A549 treated with AZD9567 at 1 μM for 4 hours (cell line): Measurements from ENCODE around the gene ZFP36. TPM values are rescaled to one million over a fixed set of nuclear protein-coding genes. Genes with fewer than 3 reads are reported as not detected.

Source experiments
- total RNA-seq: library from RNA; stranded (reverse); fragments of 200-300 nt; extraction: Qiagen RNA extraction; gene quantifications from 5 replicates; pipeline ENCODE4 v1.2.3, GENCODE V29; 2022; ENCODE audit not compliant: insufficient read depth

Gene ZFP36
- total RNA-seq, result 166 to 245 TPM (median 209 TPM) in 5 replicates

DNA sequence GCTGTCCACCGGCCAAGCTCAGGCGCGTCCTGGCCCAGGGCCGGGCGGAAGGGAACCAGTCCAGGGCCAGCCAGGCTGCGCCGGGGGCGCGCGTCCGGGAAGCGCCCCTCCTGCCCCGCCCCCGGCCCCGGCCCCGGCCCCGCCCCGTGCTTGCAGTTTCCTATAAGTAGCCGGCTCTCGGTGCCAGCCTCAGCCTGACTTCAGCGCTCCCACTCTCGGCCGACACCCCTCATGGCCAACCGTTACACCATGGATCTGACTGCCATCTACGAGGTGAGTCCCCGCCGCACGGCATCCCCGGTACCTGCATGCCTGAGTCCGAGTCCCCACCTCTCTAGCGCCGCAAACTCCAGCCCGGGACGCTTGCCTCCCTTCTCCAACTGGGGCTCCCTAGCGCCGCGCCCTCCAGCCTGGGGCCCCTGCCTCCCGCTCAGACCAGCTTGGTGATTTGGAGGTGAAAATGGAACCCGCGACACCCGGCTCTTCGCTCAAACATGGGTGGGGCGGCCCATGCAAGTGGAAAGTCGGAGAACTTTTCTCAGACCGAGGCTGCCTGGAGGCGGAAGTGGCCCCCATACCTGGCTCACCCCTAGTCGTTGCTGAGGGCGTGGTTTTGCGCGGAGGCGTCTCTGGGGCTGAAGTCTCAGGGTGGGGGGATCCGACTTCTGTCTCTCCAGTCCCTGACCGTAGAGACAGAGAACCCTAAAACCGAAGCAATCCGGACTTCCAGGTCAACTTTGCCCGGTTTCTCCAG is at the start of gene ZFP36:
Gene ZFP36, plus strand, starts transcription at position 192 of the 754 bp plus-strand sequence. Its CDS starts 58 bp downstream, at position 250.

DNA sequence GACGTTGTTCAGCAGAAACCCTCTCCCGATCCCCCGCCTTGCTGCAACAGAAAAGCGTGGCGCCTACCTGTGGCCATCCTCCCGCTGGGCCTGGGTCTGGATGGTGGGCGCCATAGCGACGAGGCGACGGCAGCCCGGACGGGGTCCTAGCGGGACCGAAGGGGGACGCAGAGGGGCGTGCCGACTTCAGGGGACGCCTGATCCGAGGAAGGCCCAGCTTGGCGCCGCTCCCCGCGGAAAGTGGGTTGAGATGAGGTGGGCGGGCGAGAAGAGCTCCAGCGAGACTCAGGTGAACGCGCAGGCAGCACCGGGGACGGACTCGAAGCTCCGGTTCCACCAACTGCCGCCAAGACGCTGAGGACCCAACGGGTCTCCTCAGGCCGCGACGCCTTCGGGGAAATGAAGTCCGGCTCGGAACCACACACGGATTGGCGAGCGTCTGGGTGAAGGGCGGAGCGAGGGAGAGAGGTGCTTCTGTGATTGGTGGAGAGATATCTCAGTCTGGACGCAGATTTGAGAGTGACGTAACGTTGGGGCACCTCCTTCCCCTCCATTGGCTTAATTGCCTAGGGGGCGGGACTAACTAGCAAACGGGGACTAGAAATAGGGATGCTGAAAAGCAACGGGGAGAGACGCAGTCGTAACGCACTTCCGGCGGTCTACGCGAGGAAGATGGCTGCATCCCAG is 15.8 kb upstream of the ZFP36 start, which contains the start of the genes MED29 and PAF1:
Gene MED29, plus strand, starts transcription at position 628 of the 687 bp plus-strand sequence. Its CDS starts 45 bp downstream, at position 673.
Gene PAF1, minus strand, starts transcription at position 356 of the 687 bp plus-strand sequence. Its CDS starts 242 bp downstream, at position 114.

GRCh38 chr19:39412100-39412866 is 5.6 kb downstream of the ZFP36 start, which contains the start of gene PLEKHG2:
TSS of gene PLEKHG2 (plus strand) at chr19:39412669. CDS start at chr19:39414087, 1,418 bp downstream.

DNA sequence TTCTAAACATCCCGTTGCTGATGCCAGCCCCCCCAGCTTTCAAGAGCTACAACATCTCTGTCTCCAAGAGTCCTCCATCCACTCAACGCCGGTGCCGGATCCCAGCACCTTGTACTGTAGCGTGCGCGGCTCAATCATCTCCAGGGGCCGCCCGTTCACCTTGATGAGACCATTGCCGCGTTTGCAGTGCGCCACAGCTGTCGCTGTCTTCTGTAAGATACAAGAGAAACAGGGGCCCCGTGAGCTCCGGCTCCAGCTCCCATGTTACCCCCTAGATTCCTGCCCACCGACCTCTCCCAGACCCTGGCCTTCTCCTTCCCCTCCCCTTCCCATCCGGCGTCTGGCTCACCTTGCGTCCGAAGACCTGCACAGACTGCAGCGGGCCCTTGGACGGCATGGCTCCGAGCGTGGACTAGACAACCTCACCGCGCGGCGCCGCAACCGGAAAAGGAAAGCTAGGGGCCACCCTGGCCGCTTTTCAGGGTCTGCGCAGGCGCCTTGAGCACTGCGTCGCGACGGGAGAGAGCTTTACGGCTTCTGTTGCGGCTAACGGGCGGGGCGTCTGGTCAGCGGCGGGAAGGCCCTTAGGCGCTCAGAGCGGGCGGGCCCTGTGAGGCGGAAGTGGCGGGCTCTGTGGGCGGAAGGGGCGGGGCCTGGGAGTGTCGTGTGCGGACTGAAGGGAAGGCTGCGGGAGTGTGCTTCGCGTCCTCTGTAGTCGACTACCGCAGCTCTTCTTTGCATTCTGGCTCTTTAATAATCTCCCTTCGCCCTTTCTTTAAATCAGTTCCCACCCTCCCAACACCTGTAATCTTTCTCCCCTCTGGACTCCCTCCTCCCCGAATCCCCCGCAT is 29.1 kb downstream of the ZFP36 start, which contains the start of gene RPS16:
Gene RPS16, minus strand, starts transcription at position 451 of the 851 bp plus-strand sequence. Its CDS starts 54 bp downstream, at position 397.

GRCh38 chr19:39445196-39446111 is 38.8 kb downstream of the ZFP36 start, which contains the start of gene SUPT5H:
TSS of gene SUPT5H (plus strand) at chr19:39445582. CDS start at chr19:39445891, 309 bp downstream.

Other genes with a start within 250 kb of the ZFP36 start
- 1.3 to 2.1 TPM (median 1.4 TPM) in 5 replicates for gene NCCRP1, start 209.9 kb upstream of the ZFP36 start, total RNA-seq
- gene SYCN, start 202.6 kb upstream of the ZFP36 start, total RNA-seq, result not detected in 5 replicates
- not detected in 5 replicates for gene IFNL3, start 161.8 kb upstream of the ZFP36 start, total RNA-seq
- 0.06 TPM in 1 of 5 replicates, not detected in the others for gene IFNL4, start 158.0 kb upstream of the ZFP36 start, total RNA-seq
- gene IFNL2, start 138.5 kb upstream of the ZFP36 start, total RNA-seq, result not detected in 5 replicates
- 0.13 to 0.16 TPM in 2 of 5 replicates, not detected in the others for gene IFNL1, start 110.4 kb upstream of the ZFP36 start, total RNA-seq
- gene LRFN1, start 86.0 kb upstream of the ZFP36 start, total RNA-seq, result 5.9 to 10.7 TPM (median 8.9 TPM) in 5 replicates
- gene GMFG, start 70.8 kb upstream of the ZFP36 start, total RNA-seq, result 0.45 to 0.82 TPM (median 0.62 TPM) in 3 of 5 replicates, not detected in the others
- 115 to 174 TPM (median 166 TPM) in 5 replicates for gene SAMD4B, start 64.4 kb upstream of the ZFP36 start, total RNA-seq
- gene PAF1, start 15.7 kb upstream of the ZFP36 start, total RNA-seq, result 72.0 to 80.3 TPM (median 72.6 TPM) in 5 replicates
- 73.8 to 80.0 TPM (median 75.8 TPM) in 5 replicates for gene MED29, start 15.5 kb upstream of the ZFP36 start, total RNA-seq
- gene PLEKHG2, start 5.8 kb downstream of the ZFP36 start, total RNA-seq, result 49.0 to 86.4 TPM (median 78.5 TPM) in 5 replicates
- gene RPS16, start 29.1 kb downstream of the ZFP36 start, total RNA-seq, result 5,938 to 7,845 TPM (median 7,337 TPM) in 5 replicates
- 143 to 205 TPM (median 186 TPM) in 5 replicates for gene SUPT5H, start 38.7 kb downstream of the ZFP36 start, total RNA-seq
- 179 to 235 TPM (median 217 TPM) in 5 replicates for gene TIMM50, start 74.0 kb downstream of the ZFP36 start, total RNA-seq
- gene DLL3, start 92.1 kb downstream of the ZFP36 start, total RNA-seq, result 3.6 to 11.6 TPM (median 10.2 TPM) in 5 replicates
- not detected in 5 replicates for gene SELENOV, start 108.3 kb downstream of the ZFP36 start, total RNA-seq
- gene EID2B, start 126.0 kb downstream of the ZFP36 start, total RNA-seq, result 8.2 to 12.8 TPM (median 8.7 TPM) in 5 replicates
- gene EID2, start 133.3 kb downstream of the ZFP36 start, total RNA-seq, result 32.5 to 48.7 TPM (median 45.4 TPM) in 5 replicates
- gene LGALS13, start 195.7 kb downstream of the ZFP36 start, total RNA-seq, result not detected in 5 replicates
- not detected in 5 replicates for gene LGALS16, start 249.1 kb downstream of the ZFP36 start, total RNA-seq